ENCODE results near the gene PPP2R2B. TPM values are rescaled to one million over a fixed set of nuclear protein-coding genes. Genes with fewer than 3 reads are reported as not detected.

The PPP2R2B gene
- polyA plus RNA-seq, 2 of the 4 experiments (the other 2 are of a cell fraction) = not detected

DNA sequence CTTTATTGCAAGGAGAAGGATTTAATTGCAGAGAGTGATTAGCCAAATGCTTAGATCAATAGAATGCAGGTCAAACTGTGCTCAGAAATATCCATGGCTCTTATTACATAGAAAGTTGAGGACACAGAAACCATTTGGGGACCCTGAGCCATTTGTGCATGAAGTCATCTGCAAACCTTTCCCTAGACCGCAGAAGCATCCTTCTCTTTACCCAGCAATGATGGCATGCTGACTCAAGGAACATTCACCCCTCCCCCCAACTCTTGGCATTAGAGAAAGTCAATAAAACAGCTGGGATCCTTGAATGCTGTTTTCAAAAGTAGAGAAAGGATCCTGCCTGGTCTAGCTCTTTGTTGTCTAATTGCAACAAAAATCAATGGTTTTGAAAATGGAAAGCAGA lies 73.5 kb downstream of the PPP2R2B start:
- H3K9me3 ChIP-seq = no peaks in the 10 kb centered on the region
- H3K27ac ChIP-seq = no peak overlapping the region
- TF ChIP-seq FOSL2 (IDR thresholded peaks at IDR 0.05) = no peak
- no peak for TF ChIP-seq FOSL2 (CRISPR knock-in tag; IDR thresholded peaks at IDR 0.05)
- TF ChIP-seq MAZ (IDR thresholded peaks at IDR 0.05; ENCODE audit: borderline replicate concordance, low read depth, low read length) = no peak
- no peak for TF ChIP-seq CEBPB (IDR thresholded peaks at IDR 0.05)
- TF ChIP-seq USF2 (IDR thresholded peaks at IDR 0.05) = no peak
- no peak for TF ChIP-seq HOXB13 (CRISPR knock-in tag; IDR thresholded peaks at IDR 0.05; ENCODE audit: low read depth)
- TF ChIP-seq JUN (IDR thresholded peaks at IDR 0.05) = no peak
- no peak for TF ChIP-seq POLR2A (IDR thresholded peaks at IDR 0.05; ENCODE audit: low read length)
- TF ChIP-seq MYC (IDR thresholded peaks at IDR 0.05; ENCODE audit: borderline replicate concordance, low read length) = no peak
- TF ChIP-seq HOXA7 (CRISPR knock-in tag; IDR thresholded peaks at IDR 0.05) = no peak
- TF ChIP-seq KDM1A (IDR thresholded peaks at IDR 0.05; ENCODE audit: low read depth) = no peak
- no peak for TF ChIP-seq HDAC2 (IDR thresholded peaks at IDR 0.05)
- no peak for TF ChIP-seq E2F6 (IDR thresholded peaks at IDR 0.05; ENCODE audit: borderline replicate concordance, low read depth)
- TF ChIP-seq RNF2 (IDR thresholded peaks at IDR 0.05; ENCODE audit: borderline replicate concordance, low read depth) = no peak
- no peak for TF ChIP-seq MAFK (IDR thresholded peaks at IDR 0.05; ENCODE audit: partially characterized antibody)
- TF ChIP-seq FOXS1 (CRISPR knock-in tag; IDR thresholded peaks at IDR 0.05) = no peak
- TF ChIP-seq ZNF302 (CRISPR knock-in tag; IDR thresholded peaks at IDR 0.05) = no peak
- TF ChIP-seq GATA3 (IDR thresholded peaks at IDR 0.05; ENCODE audit: borderline replicate concordance) = no peak
- TF ChIP-seq TP53 (CRISPR knock-in tag; IDR thresholded peaks at IDR 0.05) = no peak
- TF ChIP-seq CHD4 (IDR thresholded peaks at IDR 0.05; ENCODE audit: borderline replicate concordance) = no peak
- POLR2A ChIA-PET = no interaction called here
- H3K4me3 ChIP-seq = no peak overlapping the region
- CTCF ChIA-PET = interaction anchor here (0.6 kb wide), 1 partner anchor 107 kb away, joined by 3 read pairs; no protein-coding TSS in a partner anchor
- no peak overlapping the region for H3K4me2 ChIP-seq
- H3K4me1 ChIP-seq = no peaks in the 10 kb centered on the region
- WGBS (ENCODE audit: missing lambda C conversion rate) = 14% methylated on average over 1 of the region's 1 CpG
- DNase-seq (ENCODE audit: low read depth in 1 of 2, low spot score in 1 of 2) = no peak
- no peak for FAIRE-seq
- ATAC-seq = no peak

DNA sequence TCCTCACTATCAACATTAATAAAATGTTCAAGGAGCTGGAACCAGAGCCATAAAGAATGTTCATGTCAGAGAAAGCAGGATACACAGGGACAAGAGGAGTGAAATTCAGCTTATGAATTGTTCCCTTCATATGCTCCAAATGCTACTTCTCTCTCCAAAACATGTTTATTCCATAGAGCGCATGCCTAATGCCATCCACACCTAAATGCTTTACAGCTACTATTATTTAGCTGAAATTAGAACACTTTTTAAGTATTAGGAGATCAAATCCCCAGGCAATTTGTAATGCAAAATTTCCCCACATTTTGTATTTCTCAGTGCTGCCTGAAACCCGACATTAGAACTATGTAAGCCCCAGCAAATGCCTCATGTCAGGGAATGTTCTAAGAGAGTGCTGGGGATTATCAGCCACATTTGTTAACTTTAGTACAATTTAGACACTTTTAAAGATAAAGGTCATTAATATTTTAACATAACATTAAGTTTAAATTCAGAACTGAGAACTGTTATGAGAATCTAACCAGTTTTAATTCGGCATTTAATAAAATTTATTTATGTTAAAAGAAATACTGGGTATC lies 75.5 kb downstream of the PPP2R2B start:
- TF ChIP-seq RCOR1 (IDR thresholded peaks at IDR 0.05; ENCODE audit: low read depth, low read length) (no peak), CEBPB (IDR thresholded peaks at IDR 0.05) (no peak), FOSB (CRISPR knock-in tag; IDR thresholded peaks at IDR 0.05) (no peak), POLR2A (IDR thresholded peaks at IDR 0.05; ENCODE audit: low read length) (no peak), FOSL2 (IDR thresholded peaks at IDR 0.05) (no peak), FOSL2 (CRISPR knock-in tag; IDR thresholded peaks at IDR 0.05) (no peak), BHLHE40 (IDR thresholded peaks at IDR 0.05; ENCODE audit: low read depth, low read length) (no peak), POLR2AphosphoS2 (conservative IDR thresholded peaks at IDR 0.05; ENCODE audit: low read length) (no peak), CBX2 (IDR thresholded peaks at IDR 0.05; ENCODE audit: borderline replicate concordance, low read depth) (no peak), CHD2 (IDR thresholded peaks at IDR 0.05; ENCODE audit: low read length, partially characterized antibody) (no peak), MYC (IDR thresholded peaks at IDR 0.05; ENCODE audit: borderline replicate concordance, low read length) (no peak), HOXA7 (CRISPR knock-in tag; IDR thresholded peaks at IDR 0.05) (no peak), SREBF2 (IDR thresholded peaks at IDR 0.05) (no peak), TFCP2L1 (CRISPR knock-in tag; IDR thresholded peaks at IDR 0.05) (no peak), HOXB5 (CRISPR knock-in tag; IDR thresholded peaks at IDR 0.05) (no peak), EHF (CRISPR knock-in tag; IDR thresholded peaks at IDR 0.05) (no peak), NFE2L2 (conservative IDR thresholded peaks at IDR 0.05; ENCODE audit: low read length) (no peak), RNF2 (IDR thresholded peaks at IDR 0.05; ENCODE audit: borderline replicate concordance, low read depth) (no peak), RAD21 (conservative IDR thresholded peaks at IDR 0.05 in 1 of 2, IDR thresholded peaks at IDR 0.05 in 1 of 2) (no peak), NR3C1 (IDR thresholded peaks at IDR 0.05) (no peak)
- TF ChIP-seq, protein P1, sequence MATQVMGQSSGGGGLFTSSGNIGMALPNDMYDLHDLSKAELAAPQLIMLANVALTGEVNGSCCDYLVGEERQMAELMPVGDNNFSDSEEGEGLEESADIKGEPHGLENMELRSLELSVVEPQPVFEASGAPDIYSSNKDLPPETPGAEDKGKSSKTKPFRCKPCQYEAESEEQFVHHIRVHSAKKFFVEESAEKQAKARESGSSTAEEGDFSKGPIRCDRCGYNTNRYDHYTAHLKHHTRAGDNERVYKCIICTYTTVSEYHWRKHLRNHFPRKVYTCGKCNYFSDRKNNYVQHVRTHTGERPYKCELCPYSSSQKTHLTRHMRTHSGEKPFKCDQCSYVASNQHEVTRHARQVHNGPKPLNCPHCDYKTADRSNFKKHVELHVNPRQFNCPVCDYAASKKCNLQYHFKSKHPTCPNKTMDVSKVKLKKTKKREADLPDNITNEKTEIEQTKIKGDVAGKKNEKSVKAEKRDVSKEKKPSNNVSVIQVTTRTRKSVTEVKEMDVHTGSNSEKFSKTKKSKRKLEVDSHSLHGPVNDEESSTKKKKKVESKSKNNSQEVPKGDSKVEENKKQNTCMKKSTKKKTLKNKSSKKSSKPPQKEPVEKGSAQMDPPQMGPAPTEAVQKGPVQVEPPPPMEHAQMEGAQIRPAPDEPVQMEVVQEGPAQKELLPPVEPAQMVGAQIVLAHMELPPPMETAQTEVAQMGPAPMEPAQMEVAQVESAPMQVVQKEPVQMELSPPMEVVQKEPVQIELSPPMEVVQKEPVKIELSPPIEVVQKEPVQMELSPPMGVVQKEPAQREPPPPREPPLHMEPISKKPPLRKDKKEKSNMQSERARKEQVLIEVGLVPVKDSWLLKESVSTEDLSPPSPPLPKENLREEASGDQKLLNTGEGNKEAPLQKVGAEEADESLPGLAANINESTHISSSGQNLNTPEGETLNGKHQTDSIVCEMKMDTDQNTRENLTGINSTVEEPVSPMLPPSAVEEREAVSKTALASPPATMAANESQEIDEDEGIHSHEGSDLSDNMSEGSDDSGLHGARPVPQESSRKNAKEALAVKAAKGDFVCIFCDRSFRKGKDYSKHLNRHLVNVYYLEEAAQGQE (IDR thresholded peaks at IDR 0.05) = no peak
- Histone ChIP-seq H3K4me1 (no peaks in the 10 kb centered on the region), H3K27ac (no peak overlapping the region), H3K4me2 (no peak overlapping the region), H3K9me3 (no peaks in the 10 kb centered on the region), H3K4me3 (no peak overlapping the region)
- DNase-seq (ENCODE audit: low read depth in 1 of 2, low spot score in 1 of 2) = no peak
- CTCF ChIA-PET = interaction anchor here (1.1 kb wide), 1 partner anchor 9 kb away, joined by 3 read pairs; no protein-coding TSS in a partner anchor
- no peak for FAIRE-seq
- ATAC-seq = no peak
- POLR2A ChIA-PET = no interaction called here
- WGBS (ENCODE audit: missing lambda C conversion rate) = under 1% methylated on average over 3 of the region's 3 CpGs
